Panc1 (cell line): ENCODE measurements around the gene TCEANC2.

Source experiments
- POLR2AphosphoS5 ChIP-seq: IDR thresholded peaks from 2 replicates; pipeline ENCODE4 v1.6.1; 2012; ENCODE audit warnings: mild to moderate bottlenecking, low read depth, low read length, moderate library complexity
- SIN3A ChIP-seq: IDR thresholded peaks from 2 replicates; pipeline ENCODE4 v1.6.1; 2012; ENCODE audit warnings: low read depth, mild to moderate bottlenecking, low read length, moderate library complexity, borderline replicate concordance; ENCODE audit not compliant: insufficient read depth
- TCF7L2 ChIP-seq: IDR thresholded peaks from 2 replicates; pipeline ENCODE4 v1.6.1; 2011; ENCODE audit warnings: mild to moderate bottlenecking, low read depth, low read length, inconsistent platforms
- TF ChIP-seq, protein P1 (sequence below): fragments of 450-650 bp; IDR thresholded peaks from 2 replicates; pipeline ENCODE4 v1.5.1; 2017; ENCODE audit warnings: mild to moderate bottlenecking
- TF ChIP-seq, protein P2 (sequence below), 2 experiments: IDR thresholded peaks; 2 replicates each; pipeline ENCODE4 v1.6.1; 2011 to 2012; ENCODE audit warnings: low read depth in 2 of 2, control low read depth in 1 of 2, low read length in 1 of 2, mild to moderate bottlenecking in 1 of 2, moderate library complexity in 1 of 2; ENCODE audit not compliant: insufficient read depth in 1 of 2

DNA sequence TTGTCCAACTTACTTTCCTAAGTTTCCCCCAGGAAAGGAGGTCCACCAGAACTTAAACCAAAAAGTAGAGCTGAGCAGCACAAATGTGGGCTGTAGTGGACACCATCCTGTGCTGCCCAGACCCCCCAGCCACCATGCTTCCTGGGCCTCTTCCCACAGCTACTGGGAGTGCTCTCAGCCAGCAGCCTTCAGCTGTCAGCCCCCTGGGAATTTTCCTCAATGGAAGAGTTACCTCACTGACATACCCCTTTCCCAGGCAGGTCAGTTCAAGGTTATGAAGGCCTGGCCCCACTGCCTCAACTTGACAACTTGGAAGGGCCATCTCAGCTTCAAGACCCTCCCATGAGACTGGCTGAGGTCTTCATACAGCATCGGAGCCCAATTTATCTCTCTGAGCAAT lies 51.7 kb downstream of the TCEANC2 start:
- TF ChIP-seq, protein P1, sequence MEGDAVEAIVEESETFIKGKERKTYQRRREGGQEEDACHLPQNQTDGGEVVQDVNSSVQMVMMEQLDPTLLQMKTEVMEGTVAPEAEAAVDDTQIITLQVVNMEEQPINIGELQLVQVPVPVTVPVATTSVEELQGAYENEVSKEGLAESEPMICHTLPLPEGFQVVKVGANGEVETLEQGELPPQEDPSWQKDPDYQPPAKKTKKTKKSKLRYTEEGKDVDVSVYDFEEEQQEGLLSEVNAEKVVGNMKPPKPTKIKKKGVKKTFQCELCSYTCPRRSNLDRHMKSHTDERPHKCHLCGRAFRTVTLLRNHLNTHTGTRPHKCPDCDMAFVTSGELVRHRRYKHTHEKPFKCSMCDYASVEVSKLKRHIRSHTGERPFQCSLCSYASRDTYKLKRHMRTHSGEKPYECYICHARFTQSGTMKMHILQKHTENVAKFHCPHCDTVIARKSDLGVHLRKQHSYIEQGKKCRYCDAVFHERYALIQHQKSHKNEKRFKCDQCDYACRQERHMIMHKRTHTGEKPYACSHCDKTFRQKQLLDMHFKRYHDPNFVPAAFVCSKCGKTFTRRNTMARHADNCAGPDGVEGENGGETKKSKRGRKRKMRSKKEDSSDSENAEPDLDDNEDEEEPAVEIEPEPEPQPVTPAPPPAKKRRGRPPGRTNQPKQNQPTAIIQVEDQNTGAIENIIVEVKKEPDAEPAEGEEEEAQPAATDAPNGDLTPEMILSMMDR = no peak
- TF ChIP-seq POLR2AphosphoS5 (no peak), TCF7L2 (no peak), SIN3A (no peak)
- TF ChIP-seq, protein P2, sequence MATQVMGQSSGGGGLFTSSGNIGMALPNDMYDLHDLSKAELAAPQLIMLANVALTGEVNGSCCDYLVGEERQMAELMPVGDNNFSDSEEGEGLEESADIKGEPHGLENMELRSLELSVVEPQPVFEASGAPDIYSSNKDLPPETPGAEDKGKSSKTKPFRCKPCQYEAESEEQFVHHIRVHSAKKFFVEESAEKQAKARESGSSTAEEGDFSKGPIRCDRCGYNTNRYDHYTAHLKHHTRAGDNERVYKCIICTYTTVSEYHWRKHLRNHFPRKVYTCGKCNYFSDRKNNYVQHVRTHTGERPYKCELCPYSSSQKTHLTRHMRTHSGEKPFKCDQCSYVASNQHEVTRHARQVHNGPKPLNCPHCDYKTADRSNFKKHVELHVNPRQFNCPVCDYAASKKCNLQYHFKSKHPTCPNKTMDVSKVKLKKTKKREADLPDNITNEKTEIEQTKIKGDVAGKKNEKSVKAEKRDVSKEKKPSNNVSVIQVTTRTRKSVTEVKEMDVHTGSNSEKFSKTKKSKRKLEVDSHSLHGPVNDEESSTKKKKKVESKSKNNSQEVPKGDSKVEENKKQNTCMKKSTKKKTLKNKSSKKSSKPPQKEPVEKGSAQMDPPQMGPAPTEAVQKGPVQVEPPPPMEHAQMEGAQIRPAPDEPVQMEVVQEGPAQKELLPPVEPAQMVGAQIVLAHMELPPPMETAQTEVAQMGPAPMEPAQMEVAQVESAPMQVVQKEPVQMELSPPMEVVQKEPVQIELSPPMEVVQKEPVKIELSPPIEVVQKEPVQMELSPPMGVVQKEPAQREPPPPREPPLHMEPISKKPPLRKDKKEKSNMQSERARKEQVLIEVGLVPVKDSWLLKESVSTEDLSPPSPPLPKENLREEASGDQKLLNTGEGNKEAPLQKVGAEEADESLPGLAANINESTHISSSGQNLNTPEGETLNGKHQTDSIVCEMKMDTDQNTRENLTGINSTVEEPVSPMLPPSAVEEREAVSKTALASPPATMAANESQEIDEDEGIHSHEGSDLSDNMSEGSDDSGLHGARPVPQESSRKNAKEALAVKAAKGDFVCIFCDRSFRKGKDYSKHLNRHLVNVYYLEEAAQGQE (IDR thresholded peaks at IDR 0.05; ENCODE audit: insufficient read depth in 1 of 2, low read depth in 2 of 2, low read length in 1 of 2) = no peak
